Upper lobe of left lung (tissue), 6 donors: Measurements from ENCODE around the gene TGM2. TPM values are rescaled to one million over a fixed set of nuclear protein-coding genes. Genes with fewer than 3 reads are reported as not detected.

Experiments
- ATAC-seq, 2 donors: fragments of 200-7000 bp; cut with Tn5 transposase; one replicate each; pipeline ENCODE4 v1.9.1; 2022; ENCODE audit warnings: mild to moderate bottlenecking in 2 of 2, moderate library complexity in 2 of 2; ENCODE audit not compliant: low FRiP score in 2 of 2
- DNase-seq, 2 donors: peaks; one replicate each; pipeline ENCODE4 v3.0.0-alpha.2; 2019 to 2020
- H3K27ac ChIP-seq, 4 donors: fragments of 200-600 bp; sonication (generic); one replicate each; pipeline ENCODE4 v1.5.1; 2016 to 2019
- H3K27me3 ChIP-seq, 4 donors: fragments of 200-600 bp; sonication (generic); one replicate each; pipeline ENCODE4 v1.5.1; 2017 to 2019
- H3K36me3 ChIP-seq, 4 donors: fragments of 200-600 bp; sonication (generic); one replicate each; pipeline ENCODE4 v1.5.1; 2016 to 2019
- H3K4me1 ChIP-seq, 4 donors: fragments of 200-600 bp; sonication (generic); one replicate each; pipeline ENCODE4 v1.5.1; 2018 to 2019
- H3K4me3 ChIP-seq, 4 donors: fragments of 200-600 bp; sonication (generic); one replicate each; pipeline ENCODE4 v1.5.1; 2017 to 2019; ENCODE audit warnings: mild to moderate bottlenecking in 2 of 4, moderate library complexity in 1 of 4
- H3K9me3 ChIP-seq, 4 donors: fragments of 200-600 bp; sonication (generic); one replicate each; pipeline ENCODE4 v1.5.1; 2018 to 2019
- CTCF ChIP-seq, 6 experiments: fragments of 450-650 bp in 4 of 6; fragments of 200-600 bp in 2 of 6; sonication (generic) in 2 of 6; IDR thresholded peaks; one replicate each; pipeline ENCODE4 v1.5.1; 2016 to 2019; ENCODE audit warnings: antibody characterized with exemption in 6 of 6
- EP300 ChIP-seq, 4 donors: sonication (generic); formaldehyde crosslinking; IDR thresholded peaks; one replicate each; pipeline ENCODE4 v1.5.1; 2017; ENCODE audit warnings: antibody characterized with exemption in 4 of 4, control low read depth in 2 of 4
- POLR2A ChIP-seq, 4 donors: fragments of 450-650 bp; IDR thresholded peaks; one replicate each; pipeline ENCODE4 v1.5.1; 2016 to 2017; ENCODE audit warnings: antibody characterized with exemption in 4 of 4, mild to moderate bottlenecking in 2 of 4
- POLR2AphosphoS5 ChIP-seq, 2 donors: sonication (generic); formaldehyde crosslinking; IDR thresholded peaks; one replicate each; pipeline ENCODE4 v1.5.1; 2017; ENCODE audit warnings: antibody characterized with exemption in 2 of 2
- WGBS, 2 donors: methylation state at CpG; one replicate each; pipeline ENCODE4 v1.1.5; 2017 to 2018; 5-methylcytosine and 5-hydroxymethylcytosine counted together
- total RNA-seq, 6 donors: library from RNA; depleted of rRNA in 4 of 6; stranded (reverse); fragments of >200 nt in 4 of 6; gene quantifications; one replicate each; pipeline versions ENCODE4 v1.1.0 to v1.2.1, GENCODE V29; 2016 to 2021
- donor health status: DM: no; HTN: no; CAD: no; lungs with moderate emphysema.
- donor health status: DM: no; HTN: yes; CAD: no; lungs with severe emphysema.

TGM2 gene
- total RNA-seq, 6 donors from 2014 or later = 98.7 to 469 (median 290) TPM

DNA sequence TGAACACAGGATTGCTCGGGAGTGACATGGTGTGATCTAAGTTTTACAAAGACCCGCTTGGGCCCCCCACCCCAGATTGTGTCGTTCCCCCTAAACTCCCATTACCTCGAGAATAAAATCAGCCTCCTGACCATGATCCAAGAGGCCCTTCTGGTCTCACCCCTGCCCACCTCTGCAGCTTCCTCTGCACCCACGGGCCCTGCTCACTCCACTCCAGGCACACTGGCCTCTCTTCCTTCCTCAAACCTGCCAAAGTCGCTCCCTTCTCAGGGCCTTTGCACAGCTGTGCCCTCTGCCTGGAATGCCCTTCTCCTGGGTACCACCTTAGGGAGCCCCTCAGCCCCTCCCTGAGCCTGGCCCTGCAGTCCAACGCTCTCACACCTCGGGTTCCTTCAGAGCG, 17.9 kb downstream of the TGM2 start:
- Histone ChIP-seq H3K27me3 (no peaks in the 10 kb centered on the region), H3K36me3 (peaks cover 9 to 84% (median 45%) of the 10 kb centered on the region in 4 donors), H3K4me1 (peaks cover 45 to 64% (median 56%) of the 10 kb centered on the region in 4 donors), H3K4me3 (no peak overlapping the region), H3K9me3 (no peaks in the 10 kb centered on the region), H3K27ac (peak overlapping the region in 3 of 4 donors; percentile 12 to 17 (median 13))
- TF ChIP-seq POLR2A (IDR thresholded peaks at IDR 0.05) = no peak
- DNase-seq = no peak
- WGBS, 2 donors = 82 to 83% methylated on average over 9 of the region's 9 CpGs
- no peak for ATAC-seq

GRCh38 chr20:38146628-38147027, 18.4 kb downstream of the TGM2 start:
- H3K9me3 ChIP-seq = no peaks in the 10 kb centered on the region
- ATAC-seq (no peak), DNase-seq (peak in 1 of 2 donors; percentile 76)
- H3K4me3 ChIP-seq = no peak overlapping the region
- 87 to 95% methylated on average over 8 to 20 of the region's 20 CpGs for WGBS, 2 donors
- peaks cover 9 to 88% (median 48%) of the 10 kb centered on the region in 4 donors for H3K36me3 ChIP-seq
- peak overlapping the region in 2 of 4 donors; percentile 12 to 17 for H3K27ac ChIP-seq
- no peak for TF ChIP-seq POLR2A (IDR thresholded peaks at IDR 0.05)
- TF ChIP-seq EP300 (IDR thresholded peaks at IDR 0.05) = no peak
- TF ChIP-seq CTCF (IDR thresholded peaks at IDR 0.05) = no peak
- no peak for TF ChIP-seq POLR2AphosphoS5 (IDR thresholded peaks at IDR 0.05)
- H3K27me3 ChIP-seq = no peaks in the 10 kb centered on the region
- H3K4me1 ChIP-seq = peaks cover 40 to 61% (median 55%) of the 10 kb centered on the region in 4 donors

DNA sequence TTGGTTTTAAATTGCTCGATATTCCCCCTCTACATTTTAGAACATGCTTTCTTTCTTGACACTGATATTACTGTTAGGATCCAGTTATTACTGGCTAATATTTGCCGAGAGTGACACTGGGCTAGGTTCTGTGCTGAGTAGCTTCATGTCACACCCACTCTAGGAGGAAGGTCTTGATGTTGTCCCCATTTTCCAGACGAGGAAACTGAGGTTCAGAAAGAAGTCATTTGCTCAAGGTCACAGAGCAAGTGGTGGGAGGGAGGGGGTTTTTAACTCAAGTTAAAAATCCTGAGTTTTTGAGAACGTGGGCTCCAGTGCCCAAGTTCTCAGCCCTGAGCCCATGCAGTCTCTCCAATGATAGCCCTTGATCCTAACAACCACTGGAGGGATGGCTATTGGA, 18.9 kb downstream of the TGM2 start:
- Histone ChIP-seq H3K9me3 (no peaks in the 10 kb centered on the region), H3K27ac (peak overlapping the region in 2 of 4 donors; percentile 17 to 88), H3K4me3 (no peak overlapping the region), H3K36me3 (peaks cover 9 to 88% (median 48%) of the 10 kb centered on the region in 4 donors), H3K27me3 (no peaks in the 10 kb centered on the region), H3K4me1 (peaks cover 37 to 61% (median 53%) of the 10 kb centered on the region in 4 donors)
- WGBS, 2 donors = 75 to 92% methylated on average over 4 of the region's 4 CpGs
- TF ChIP-seq POLR2AphosphoS5 (IDR thresholded peaks at IDR 0.05) (no peak), EP300 (IDR thresholded peaks at IDR 0.05) (no peak), POLR2A (IDR thresholded peaks at IDR 0.05) (no peak), CTCF (IDR thresholded peaks at IDR 0.05) (no peak)
- no peak for DNase-seq
- no peak for ATAC-seq

DNA sequence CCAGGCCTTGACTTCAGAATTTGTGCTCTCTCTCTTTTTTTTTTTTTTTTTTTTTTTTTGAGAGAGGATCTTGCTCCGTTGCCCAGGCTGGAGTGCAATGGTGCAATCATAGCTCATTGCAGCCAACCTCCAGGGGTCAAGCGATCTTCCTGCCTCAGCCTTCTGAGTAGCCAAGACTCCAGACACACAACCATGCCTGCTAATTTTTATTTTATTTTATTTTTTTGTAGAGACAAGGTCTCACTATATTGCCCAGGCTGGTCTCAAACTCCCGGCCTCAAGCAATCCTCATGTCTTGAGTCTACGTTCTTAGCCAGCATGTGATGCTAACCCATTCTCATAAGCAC, 19.4 kb downstream of the TGM2 start:
- DNase-seq = no peak
- Histone ChIP-seq H3K27ac (peak overlapping the region in 3 of 4 donors; percentile 73 to 88 (median 86)), H3K27me3 (no peaks in the 10 kb centered on the region), H3K4me3 (no peak overlapping the region), H3K4me1 (peaks cover 40 to 61% (median 54%) of the 10 kb centered on the region in 4 donors), H3K9me3 (no peaks in the 10 kb centered on the region), H3K36me3 (peaks cover 8 to 88% (median 44%) of the 10 kb centered on the region in 4 donors)
- 77 to 80% methylated on average over 4 of the region's 4 CpGs for WGBS, 2 donors
- no peak for ATAC-seq
- no peak for TF ChIP-seq POLR2A (IDR thresholded peaks at IDR 0.05)
- TF ChIP-seq POLR2AphosphoS5 (IDR thresholded peaks at IDR 0.05) = no peak
- TF ChIP-seq EP300 (IDR thresholded peaks at IDR 0.05) = no peak
- TF ChIP-seq CTCF (IDR thresholded peaks at IDR 0.05) = no peak

GRCh38 chr20:38144974-38145728, 19.9 kb downstream of the TGM2 start:
- DNase-seq (no peak), ATAC-seq (no peak)
- Histone ChIP-seq H3K9me3 (no peaks in the 10 kb centered on the region), H3K27ac (peak overlapping the region; percentile 73 to 88 (median 86)), H3K27me3 (no peaks in the 10 kb centered on the region), H3K4me1 (peaks cover 45 to 61% (median 56%) of the 10 kb centered on the region in 4 donors), H3K36me3 (peaks cover 3 to 88% (median 39%) of the 10 kb centered on the region in 4 donors), H3K4me3 (no peak overlapping the region)
- TF ChIP-seq POLR2AphosphoS5 (IDR thresholded peaks at IDR 0.05) (no peak), POLR2A (IDR thresholded peaks at IDR 0.05) (no peak), EP300 (IDR thresholded peaks at IDR 0.05) (no peak), CTCF (IDR thresholded peaks at IDR 0.05) (no peak)
- WGBS, 2 donors = 68 to 83% methylated on average over 9 of the region's 9 CpGs
